Memory B cell (primary cell): ENCODE results near the gene SHPK.
A peak's percentile ranks its signal among the peaks of the same experiment; 100 is the strongest.

ENCODE experiments used
- ATAC-seq: fragments of 150-1000 bp; cut with Tn5 transposase; 2 replicates; pipeline ENCODE4 v1.10.0; 2021; ENCODE audit warnings: low read depth, mild to moderate bottlenecking, moderate library complexity
- DNase-seq, 2 donors: peaks; one replicate each; pipeline ENCODE4 v3.0.0; 2022; ENCODE audit warnings: low spot score in 2 of 2
- H3K27ac Mint-ChIP-seq: one replicate; pipeline ENCODE4 v1.8.0; 2022; ENCODE audit warnings: mild to moderate bottlenecking, moderate library complexity, mixed read lengths
- H3K27me3 Mint-ChIP-seq: one replicate; pipeline ENCODE4 v1.8.0; 2022; ENCODE audit warnings: mixed read lengths
- H3K36me3 Mint-ChIP-seq: one replicate; pipeline ENCODE4 v1.8.0; 2022; ENCODE audit warnings: mild to moderate bottlenecking, mixed read lengths
- H3K4me1 Mint-ChIP-seq: one replicate; pipeline ENCODE4 v1.8.0; 2022; ENCODE audit warnings: mixed read lengths
- H3K4me3 Mint-ChIP-seq: one replicate; pipeline ENCODE4 v1.8.0; 2022; ENCODE audit warnings: mild to moderate bottlenecking, moderate library complexity, mixed read lengths
- H3K9me3 Mint-ChIP-seq: one replicate; pipeline ENCODE4 v1.8.0; 2022; ENCODE audit warnings: mixed read lengths

The SHPK gene

DNA sequence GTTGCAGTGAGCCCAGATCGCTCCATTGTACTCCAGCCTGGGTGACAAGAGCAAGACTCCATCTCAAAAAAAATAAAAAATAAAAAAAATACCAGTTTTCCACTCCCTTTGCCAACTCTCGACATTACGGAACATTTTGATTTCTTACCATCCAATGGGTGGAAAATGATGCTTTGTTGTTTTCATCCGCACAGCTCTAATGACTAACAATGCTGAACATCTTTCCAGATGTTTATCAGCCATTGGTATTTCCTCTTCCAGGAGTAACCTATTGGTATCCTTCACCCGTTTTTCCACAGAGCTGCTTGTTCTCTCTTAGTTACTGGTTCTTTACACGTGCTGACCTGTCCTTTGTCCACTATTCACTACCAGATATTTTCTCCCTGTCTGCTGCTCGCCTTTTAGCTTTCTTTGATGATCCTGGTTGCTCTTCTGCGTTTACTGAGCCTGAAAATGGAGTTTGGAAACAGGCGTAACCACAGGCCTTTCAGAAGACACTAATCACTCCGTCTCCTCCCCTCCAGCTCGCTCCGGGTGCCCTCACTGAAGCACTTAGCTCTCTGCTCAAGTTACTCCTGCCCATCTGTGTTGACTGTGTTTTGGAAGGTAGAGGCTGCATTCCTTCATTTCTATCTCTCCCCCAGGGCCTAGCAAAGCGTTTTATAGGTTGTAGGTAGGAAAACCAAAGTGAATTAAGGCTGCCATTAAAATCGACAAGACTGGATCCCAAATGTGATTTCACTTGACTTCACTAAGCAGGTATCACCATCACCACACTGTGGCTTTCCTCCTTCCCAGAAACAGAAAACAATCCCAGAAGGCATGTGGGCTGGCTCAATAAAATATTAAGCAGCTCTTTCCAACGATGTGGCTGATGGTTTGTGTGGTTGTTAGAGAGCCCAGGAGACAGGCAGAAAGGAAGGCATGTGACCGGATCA is 8.9 kb downstream of the SHPK start:
- H3K9me3 Mint-ChIP-seq: no peaks in the 10 kb centered on the region
- H3K4me1 Mint-ChIP-seq: peaks cover 4% of the 10 kb centered on the region
- no peak overlapping the region for H3K4me3 Mint-ChIP-seq
- no peaks in the 10 kb centered on the region for H3K27me3 Mint-ChIP-seq
- no peak for ATAC-seq
- no peak for DNase-seq
- H3K27ac Mint-ChIP-seq: no peak overlapping the region
- H3K36me3 Mint-ChIP-seq: peaks cover 23% of the 10 kb centered on the region

DNA sequence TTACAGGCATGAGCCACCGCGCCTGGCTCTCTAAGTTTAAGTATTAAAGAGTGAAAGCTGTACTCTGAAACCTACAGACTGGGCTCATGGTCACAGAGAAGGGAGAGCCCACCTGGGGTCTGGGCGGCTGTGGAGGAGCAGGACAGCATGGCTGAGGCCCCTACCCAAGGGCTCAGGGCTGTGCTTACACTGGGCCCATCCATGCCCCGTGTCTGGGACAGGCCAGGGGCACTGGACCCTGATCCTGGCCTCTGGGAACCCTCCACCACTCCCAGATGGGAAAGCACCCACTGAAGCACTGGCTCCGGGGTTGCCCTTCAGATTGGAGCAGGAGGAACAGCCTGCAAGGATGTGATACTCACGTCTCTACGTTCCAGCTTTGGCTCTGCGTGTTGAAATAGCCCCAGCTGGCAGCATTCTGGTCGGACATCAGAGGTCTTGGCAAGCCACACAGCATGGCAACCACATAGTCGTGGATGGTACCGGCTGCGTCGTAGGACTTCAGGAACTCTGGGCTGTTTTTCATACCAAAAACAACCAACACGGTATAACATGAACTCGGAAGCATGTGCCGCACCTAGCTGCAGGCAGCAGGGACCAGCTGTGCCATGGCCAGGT is 13.0 kb downstream of the SHPK start:
- H3K36me3 Mint-ChIP-seq: peaks cover 26% of the 10 kb centered on the region
- H3K27me3 Mint-ChIP-seq: no peaks in the 10 kb centered on the region
- no peak overlapping the region for H3K4me3 Mint-ChIP-seq
- ATAC-seq: no peak
- no peak for DNase-seq
- no peaks in the 10 kb centered on the region for H3K9me3 Mint-ChIP-seq
- peaks cover 4% of the 10 kb centered on the region for H3K4me1 Mint-ChIP-seq
- H3K27ac Mint-ChIP-seq: no peak overlapping the region

DNA sequence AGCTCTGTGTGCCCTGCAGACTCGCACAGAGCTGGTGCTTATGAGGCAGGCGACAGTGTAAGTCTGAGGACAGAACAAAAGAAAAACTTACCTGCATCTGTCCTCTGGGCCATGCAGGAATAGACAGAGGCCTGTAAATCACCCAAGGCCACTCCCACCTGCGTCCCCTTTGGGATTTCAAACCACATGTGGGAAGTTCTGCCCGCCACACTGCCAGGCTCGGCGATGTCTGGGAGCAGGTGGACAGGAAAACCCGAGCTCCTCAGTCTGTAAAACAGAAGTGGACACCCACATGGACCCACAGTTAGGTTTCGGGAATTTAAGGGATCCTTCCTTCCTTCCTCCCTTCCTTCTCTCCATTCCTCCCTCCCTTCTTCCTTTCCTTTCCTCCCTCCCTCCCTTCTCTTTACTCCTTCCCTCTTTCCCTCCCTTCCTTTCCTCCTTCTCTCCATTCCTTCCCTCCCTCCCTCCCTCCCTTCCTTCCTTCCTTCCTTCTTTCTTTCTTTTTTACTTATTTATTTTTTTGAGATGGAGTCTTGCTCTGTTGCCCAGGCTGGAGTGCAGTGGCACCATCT is 14.8 kb downstream of the SHPK start:
- no peaks in the 10 kb centered on the region for H3K27me3 Mint-ChIP-seq
- H3K36me3 Mint-ChIP-seq: peaks cover 28% of the 10 kb centered on the region
- H3K27ac Mint-ChIP-seq: no peak overlapping the region
- ATAC-seq (no peak), DNase-seq (no peak)
- H3K9me3 Mint-ChIP-seq: no peaks in the 10 kb centered on the region
- H3K4me1 Mint-ChIP-seq: no peaks in the 10 kb centered on the region
- no peak overlapping the region for H3K4me3 Mint-ChIP-seq

DNA sequence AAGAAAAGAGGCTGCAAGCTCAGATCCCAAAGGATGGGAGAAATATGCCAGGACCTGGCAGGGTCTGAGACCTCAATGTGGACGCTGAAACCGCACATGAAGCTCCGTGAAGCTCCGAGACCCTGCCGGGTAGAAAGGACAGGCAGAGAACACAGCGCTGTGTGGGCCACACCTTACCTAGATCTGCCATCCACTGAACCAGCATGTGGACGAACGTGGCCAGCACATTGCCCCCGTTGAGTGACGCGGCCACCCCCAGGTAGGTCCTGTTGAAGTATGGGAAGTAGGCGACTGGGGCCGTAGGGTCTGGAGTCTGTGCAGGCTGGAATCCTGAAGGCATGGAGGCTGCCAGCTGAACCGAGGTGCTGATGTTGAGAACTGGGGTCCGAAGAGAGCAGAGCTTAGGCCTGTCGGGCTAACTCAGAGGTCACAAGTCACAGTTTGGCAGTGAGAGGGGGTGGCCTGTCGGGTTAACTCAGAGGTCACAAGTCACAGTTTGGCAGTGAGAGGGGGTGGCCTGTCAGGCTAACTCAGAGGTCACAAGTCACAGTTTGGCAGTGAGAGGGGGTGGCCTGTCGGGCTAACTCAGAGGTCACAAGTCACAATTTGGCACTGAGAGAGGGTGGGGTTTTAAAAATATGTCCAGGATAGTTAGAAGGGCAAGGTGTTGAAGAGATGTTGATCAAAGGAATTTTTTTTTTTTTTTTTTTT is 20.7 kb downstream of the SHPK start:
- ATAC-seq (no peak), DNase-seq (no peak)
- H3K27me3 Mint-ChIP-seq: no peaks in the 10 kb centered on the region
- no peak overlapping the region for H3K4me3 Mint-ChIP-seq
- no peaks in the 10 kb centered on the region for H3K9me3 Mint-ChIP-seq
- H3K4me1 Mint-ChIP-seq: no peaks in the 10 kb centered on the region
- H3K27ac Mint-ChIP-seq: no peak overlapping the region
- H3K36me3 Mint-ChIP-seq: peaks cover 41% of the 10 kb centered on the region

DNA sequence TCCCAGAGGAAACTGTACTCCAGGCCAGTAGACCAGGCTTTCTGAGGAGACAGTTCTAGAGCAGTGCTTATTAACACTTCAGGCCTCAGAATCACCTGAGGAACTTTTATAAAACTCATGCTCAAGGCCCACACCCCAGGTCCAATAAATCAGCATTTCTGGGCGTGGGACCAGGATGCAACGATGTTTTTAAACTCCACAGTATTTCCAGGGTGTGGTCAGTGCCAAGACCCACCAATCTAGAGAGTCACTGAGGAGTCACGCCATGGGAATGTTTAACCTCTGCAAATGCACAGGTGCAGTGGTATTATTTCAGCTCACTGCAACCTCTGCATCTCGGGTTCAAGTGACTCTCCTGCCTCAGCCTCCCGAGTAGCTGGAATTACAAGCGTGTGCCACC is 22.9 kb downstream of the SHPK start:
- Mint-ChIP-seq H3K4me1 (no peaks in the 10 kb centered on the region), H3K27ac (no peak overlapping the region), H3K9me3 (no peaks in the 10 kb centered on the region), H3K36me3 (peaks cover 42% of the 10 kb centered on the region), H3K4me3 (no peak overlapping the region), H3K27me3 (no peaks in the 10 kb centered on the region)
- ATAC-seq: no peak
- no peak for DNase-seq

DNA sequence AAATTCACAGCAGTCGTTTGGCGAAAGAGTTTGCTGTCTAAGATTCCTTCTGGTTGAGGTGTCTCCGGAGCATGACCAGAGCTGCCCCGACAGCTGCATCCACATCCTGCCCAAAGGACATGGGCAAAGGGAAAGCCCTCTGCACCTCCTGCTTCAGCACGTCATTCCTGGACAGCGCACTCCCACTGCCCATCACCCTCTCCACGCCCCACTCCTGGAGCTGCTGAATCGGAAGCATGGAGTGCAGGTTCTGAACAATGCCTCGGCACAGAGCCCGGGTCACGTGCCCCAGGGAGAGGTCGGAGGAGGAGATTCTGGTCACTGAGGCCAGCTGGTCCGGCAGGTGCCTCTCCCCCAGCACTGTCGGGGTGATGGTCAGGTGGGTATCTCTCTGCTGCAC is 25.5 kb downstream of the SHPK start:
- no peak overlapping the region for H3K4me3 Mint-ChIP-seq
- no peak for ATAC-seq
- H3K9me3 Mint-ChIP-seq: no peaks in the 10 kb centered on the region
- no peaks in the 10 kb centered on the region for H3K4me1 Mint-ChIP-seq
- peaks cover 28% of the 10 kb centered on the region for H3K36me3 Mint-ChIP-seq
- no peak for DNase-seq
- H3K27me3 Mint-ChIP-seq: no peaks in the 10 kb centered on the region
- H3K27ac Mint-ChIP-seq: no peak overlapping the region

DNA sequence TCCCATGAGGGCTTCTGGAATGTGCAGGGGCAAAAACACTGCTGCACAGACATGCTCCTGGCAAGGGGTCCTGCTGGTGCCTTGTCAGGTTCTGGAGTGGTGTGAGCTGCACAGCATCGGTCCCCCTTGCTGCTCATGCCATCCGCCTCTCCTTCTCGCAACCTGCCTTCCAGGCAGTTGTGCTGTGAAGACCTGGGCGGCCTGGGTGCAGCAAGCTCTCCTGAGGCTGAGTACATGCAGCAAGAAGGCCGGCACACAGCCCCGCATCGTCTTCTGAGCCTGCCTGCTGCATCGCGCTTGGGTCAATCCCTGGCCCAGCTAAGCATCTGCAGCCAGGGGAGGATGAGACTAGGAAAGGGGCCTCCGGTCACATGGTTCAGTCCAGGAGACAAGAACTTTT is 26.4 kb downstream of the SHPK start:
- H3K27me3 Mint-ChIP-seq: no peaks in the 10 kb centered on the region
- H3K9me3 Mint-ChIP-seq: no peaks in the 10 kb centered on the region
- peaks cover 23% of the 10 kb centered on the region for H3K36me3 Mint-ChIP-seq
- ATAC-seq: no peak
- no peak overlapping the region for H3K4me3 Mint-ChIP-seq
- DNase-seq: no peak
- peaks cover 2% of the 10 kb centered on the region for H3K4me1 Mint-ChIP-seq
- no peak overlapping the region for H3K27ac Mint-ChIP-seq

DNA sequence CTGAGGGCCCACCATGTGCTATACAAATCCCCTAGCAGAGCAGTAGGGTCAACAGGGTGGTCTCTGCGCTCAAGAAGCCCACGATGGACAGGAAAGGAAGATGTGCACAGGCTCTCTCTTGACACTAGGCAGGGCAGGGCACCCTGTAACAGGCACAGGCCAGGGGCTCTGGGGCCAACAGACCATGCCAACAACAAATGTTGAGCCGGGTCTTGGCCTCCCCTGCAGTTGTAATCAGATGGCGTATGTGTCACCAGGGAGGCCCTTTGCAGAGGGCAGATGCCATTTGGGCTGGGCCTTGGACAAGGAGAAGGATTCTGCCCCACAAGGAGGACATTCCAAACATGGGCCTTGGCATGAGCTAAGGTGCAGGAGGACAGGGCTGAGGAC is 32.2 kb downstream of the SHPK start:
- no peak for DNase-seq
- Mint-ChIP-seq H3K4me3 (no peak overlapping the region), H3K4me1 (peaks cover 5% of the 10 kb centered on the region), H3K27ac (no peak overlapping the region), H3K9me3 (no peaks in the 10 kb centered on the region), H3K27me3 (no peaks in the 10 kb centered on the region), H3K36me3 (peaks cover 8% of the 10 kb centered on the region)
- no peak for ATAC-seq

DNA sequence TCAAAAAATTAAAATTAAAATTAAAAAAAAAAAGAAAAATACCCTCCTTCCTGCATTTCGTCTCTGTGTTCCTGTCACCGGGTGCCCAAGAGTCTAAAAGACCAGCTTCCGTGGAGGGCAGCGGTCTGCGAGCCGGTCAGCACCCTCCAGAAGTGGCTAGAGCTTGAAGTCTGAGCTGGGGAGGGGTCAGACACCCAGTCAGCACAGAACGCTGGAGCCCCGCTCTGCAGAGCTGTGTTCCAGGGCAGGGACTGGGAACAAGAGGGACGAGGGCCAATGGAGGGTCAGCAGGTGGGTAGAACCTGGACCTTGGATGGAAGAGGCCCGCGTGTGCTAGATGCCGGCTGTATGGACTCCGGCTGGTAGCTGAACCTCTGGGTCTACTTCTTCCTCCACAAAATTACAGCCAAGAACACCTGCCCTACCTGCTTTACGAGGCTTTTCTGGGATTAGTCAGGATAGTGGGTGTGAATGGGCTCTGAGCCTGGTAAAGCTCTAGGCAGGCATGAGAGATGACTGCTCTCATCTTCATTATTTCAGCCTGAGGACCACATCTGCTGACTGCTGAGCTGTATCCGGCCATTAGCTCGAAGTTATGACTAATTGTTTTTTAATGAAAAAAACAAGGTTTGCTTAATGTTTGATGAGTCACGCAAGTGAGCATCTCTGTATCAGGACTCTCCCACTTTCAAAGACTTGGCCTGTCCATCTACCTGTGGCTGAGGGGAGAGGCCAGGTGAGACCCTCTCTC is 32.8 kb downstream of the SHPK start:
- no peak overlapping the region for H3K27ac Mint-ChIP-seq
- H3K36me3 Mint-ChIP-seq: peaks cover 6% of the 10 kb centered on the region
- H3K9me3 Mint-ChIP-seq: no peaks in the 10 kb centered on the region
- no peak for ATAC-seq
- H3K4me1 Mint-ChIP-seq: peaks cover 5% of the 10 kb centered on the region
- H3K27me3 Mint-ChIP-seq: no peaks in the 10 kb centered on the region
- no peak for DNase-seq
- H3K4me3 Mint-ChIP-seq: no peak overlapping the region

DNA sequence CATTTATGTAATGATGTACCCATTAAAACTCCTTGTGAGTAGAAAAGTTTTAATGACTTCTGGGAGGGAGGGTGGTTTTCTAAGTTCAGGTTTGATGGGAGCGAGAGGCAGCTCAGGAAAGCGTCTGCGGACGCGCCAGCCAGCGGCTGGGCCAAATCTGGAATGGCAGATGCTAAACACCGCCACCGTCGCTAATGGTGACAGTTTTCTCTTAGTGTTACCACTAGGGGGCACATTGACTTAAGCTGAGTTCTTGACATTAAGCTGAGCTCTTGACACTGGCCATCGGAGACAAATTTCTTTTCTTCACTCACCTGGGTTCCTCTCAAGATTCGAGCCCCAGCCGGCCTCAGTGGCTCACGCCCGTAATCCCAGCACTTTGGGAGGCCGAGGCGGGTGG is 33.6 kb downstream of the SHPK start:
- ATAC-seq (peak; percentile 84), DNase-seq (peak; percentile 34 to 58)
- Mint-ChIP-seq H3K4me3 (no peak overlapping the region), H3K27me3 (no peaks in the 10 kb centered on the region), H3K9me3 (no peaks in the 10 kb centered on the region), H3K4me1 (peaks cover 5% of the 10 kb centered on the region), H3K36me3 (peaks cover 4% of the 10 kb centered on the region), H3K27ac (no peak overlapping the region)

DNA sequence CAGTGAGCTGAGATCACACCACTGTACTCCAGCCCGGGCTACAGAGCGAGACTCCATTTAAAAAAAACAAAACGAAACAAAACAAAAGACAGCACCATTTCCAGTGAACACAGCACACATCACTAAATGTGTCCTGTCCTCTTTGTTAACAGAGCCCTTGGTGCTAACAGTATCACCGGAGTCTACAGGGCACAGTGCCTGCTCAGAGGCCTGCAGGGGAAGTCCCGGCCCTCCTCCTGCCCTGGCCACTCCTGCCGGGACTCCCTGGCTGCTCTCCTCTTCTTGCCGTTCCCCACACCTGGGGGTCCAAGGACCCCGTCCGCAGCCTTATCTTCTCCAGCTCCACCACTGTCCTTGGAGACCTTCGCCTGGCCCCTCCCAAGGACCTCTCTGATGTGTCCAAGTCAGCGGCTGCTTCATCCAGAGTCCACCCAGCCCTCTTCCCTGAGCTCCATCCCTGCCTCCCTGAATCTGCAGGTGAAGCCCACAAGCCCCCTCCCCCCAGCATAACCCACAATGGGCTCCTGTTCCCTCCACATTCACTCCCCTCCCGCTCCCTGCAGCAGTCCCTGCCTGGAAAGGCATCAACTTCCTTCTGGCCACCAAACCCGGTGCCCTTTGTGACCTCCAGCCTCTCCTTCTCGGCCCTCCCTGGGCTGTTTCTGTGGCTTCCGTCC is 35.4 kb downstream of the SHPK start:
- Mint-ChIP-seq H3K4me3 (no peak overlapping the region), H3K36me3 (peaks cover 4% of the 10 kb centered on the region), H3K27me3 (no peaks in the 10 kb centered on the region), H3K27ac (no peak overlapping the region), H3K4me1 (peaks cover 5% of the 10 kb centered on the region), H3K9me3 (no peaks in the 10 kb centered on the region)
- DNase-seq: no peak
- no peak for ATAC-seq

DNA sequence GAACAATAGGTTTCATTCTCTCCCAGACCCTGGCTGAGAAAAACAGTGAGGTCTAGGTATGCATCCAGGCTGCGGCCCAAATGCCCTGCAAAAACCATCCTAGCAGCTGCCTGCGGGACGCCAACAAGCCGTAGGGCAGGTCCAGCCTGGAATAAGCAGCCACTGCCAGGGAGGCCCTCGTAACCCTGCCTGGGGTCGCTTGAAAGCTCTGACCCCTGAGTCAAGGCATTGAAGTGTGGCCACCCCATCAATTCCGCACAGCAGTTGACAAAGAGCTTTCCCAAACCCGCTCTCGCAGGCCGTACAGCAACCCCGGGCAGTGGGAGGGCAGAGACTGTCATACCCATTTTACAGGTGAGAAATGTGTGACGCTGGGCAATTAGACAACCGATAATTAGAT is 38.0 kb downstream of the SHPK start:
- H3K4me1 Mint-ChIP-seq: peaks cover 2% of the 10 kb centered on the region
- no peak overlapping the region for H3K27ac Mint-ChIP-seq
- no peak for DNase-seq
- no peaks in the 10 kb centered on the region for H3K36me3 Mint-ChIP-seq
- H3K4me3 Mint-ChIP-seq: no peak overlapping the region
- no peaks in the 10 kb centered on the region for H3K27me3 Mint-ChIP-seq
- no peak for ATAC-seq
- H3K9me3 Mint-ChIP-seq: no peaks in the 10 kb centered on the region

DNA sequence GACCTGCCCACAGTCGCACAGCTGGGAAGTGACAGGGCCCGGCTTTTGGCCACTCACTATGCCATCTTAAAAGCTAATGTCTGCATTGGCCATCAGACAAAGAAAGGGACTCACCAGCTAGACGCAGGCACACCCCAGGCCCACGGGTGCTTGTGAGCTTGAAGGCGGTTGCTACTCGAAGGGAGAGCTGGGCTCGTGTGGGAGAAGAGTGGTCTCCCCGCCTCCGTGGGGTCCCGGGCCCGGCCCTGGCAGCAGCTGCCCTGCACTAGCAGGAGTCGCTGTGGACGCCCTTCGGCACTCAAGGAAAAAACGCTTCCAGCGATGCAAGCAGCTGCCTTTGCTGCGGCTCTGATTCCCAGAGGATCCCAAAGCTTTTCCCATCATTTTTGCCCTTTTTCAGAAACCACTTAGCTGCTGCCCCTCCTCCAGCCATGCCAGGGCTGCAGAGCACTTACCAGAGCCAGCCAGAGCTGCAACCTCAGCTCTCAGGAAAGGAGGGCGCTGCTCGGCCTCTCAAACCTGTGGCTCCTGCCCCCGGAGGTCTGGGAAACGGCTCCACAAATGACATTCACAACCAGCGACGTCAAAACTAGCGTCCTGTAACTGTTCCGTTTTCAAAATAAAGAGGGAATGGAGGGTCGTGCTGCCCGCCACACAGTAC is 39.1 kb downstream of the SHPK start:
- Mint-ChIP-seq H3K27ac (no peak overlapping the region), H3K4me1 (no peaks in the 10 kb centered on the region), H3K9me3 (no peaks in the 10 kb centered on the region), H3K27me3 (no peaks in the 10 kb centered on the region), H3K4me3 (no peak overlapping the region), H3K36me3 (no peaks in the 10 kb centered on the region)
- no peak for DNase-seq
- ATAC-seq: no peak
